NOMO-1 treated with dmso at 0.1 percent for 144 hours (cell line): ENCODE results near the gene AGAP1.

Source experiments
- DNase-seq: peaks from one replicate; lab custom pipeline; 2025; ENCODE audit not compliant: unreplicated experiment; lab: John Stamatoyannopoulos, UW

AGAP1 gene

GRCh38 chr2:235493775-235494715, at the start of gene AGAP1:
AGAP1 (plus strand) TSS chr2:235494043.
- DNase-seq = no peak

- no peak for DNase-seq
Measured at GRCh38 chr2:235444101-235444597, 49.7 kb upstream of the AGAP1 start.

- DNase-seq = no peak
Measured at GRCh38 chr2:235445116-235445515, 48.7 kb upstream of the AGAP1 start.

- no peak for DNase-seq
Measured at GRCh38 chr2:235446082-235446481, 47.8 kb upstream of the AGAP1 start.

GRCh38 chr2:235447210-235447609, 46.6 kb upstream of the AGAP1 start:
- no peak for DNase-seq

- no peak for DNase-seq
Measured at GRCh38 chr2:235449568-235449967, 44.3 kb upstream of the AGAP1 start.

- no peak for DNase-seq
Measured at GRCh38 chr2:235453605-235454151, 40.2 kb upstream of the AGAP1 start.

- no peak for DNase-seq
Measured at GRCh38 chr2:235458839-235459273, 35.0 kb upstream of the AGAP1 start.

- no peak for DNase-seq
Measured at GRCh38 chr2:235460548-235461047, 33.2 kb upstream of the AGAP1 start.

GRCh38 chr2:235461763-235462414, 32.0 kb upstream of the AGAP1 start:
- DNase-seq = no peak

- no peak for DNase-seq
Measured at GRCh38 chr2:235462415-235462790, 31.4 kb upstream of the AGAP1 start.

- no peak for DNase-seq
Measured at GRCh38 chr2:235463893-235464292, 29.9 kb upstream of the AGAP1 start.

- DNase-seq = no peak
Measured at GRCh38 chr2:235467588-235467987, 26.3 kb upstream of the AGAP1 start.

- DNase-seq = no peak
Measured at GRCh38 chr2:235468978-235469655, 24.7 kb upstream of the AGAP1 start.

- DNase-seq = no peak
Measured at GRCh38 chr2:235471186-235471747, 22.6 kb upstream of the AGAP1 start.

- DNase-seq = no peak
Measured at GRCh38 chr2:235472443-235472842, 21.4 kb upstream of the AGAP1 start.

GRCh38 chr2:235478609-235479008, 15.2 kb upstream of the AGAP1 start:
- DNase-seq = no peak

GRCh38 chr2:235479604-235480003, 14.2 kb upstream of the AGAP1 start:
- DNase-seq = no peak

- no peak for DNase-seq
Measured at GRCh38 chr2:235480614-235481013, 13.2 kb upstream of the AGAP1 start.

- DNase-seq = no peak
Measured at GRCh38 chr2:235483313-235483712, 10.5 kb upstream of the AGAP1 start.

- no peak for DNase-seq
Measured at GRCh38 chr2:235485362-235485761, 8.5 kb upstream of the AGAP1 start.
